Activated CD4-positive, alpha-beta T cell treated with anti-CD3 and anti-CD28 coated beads, Interleukin-2, Interleukin-4, amounts not matched to agents 100 ng/mL and 50 ng/mL, durations not matched to agents 16 hours and 8 hours (primary cell): ENCODE data around the gene AKR1C1.
"Not testable (repeated sequence)": the region's sequence is repeated elsewhere in the genome, so short reads cannot be mapped to it uniquely, and the experiment has no call there.

ENCODE experiments used
- DNase-seq: peaks from one replicate; pipeline ENCODE4 v3.0.0-alpha.2; 2020; ENCODE audit warnings: low spot score

The AKR1C1 gene

DNA sequence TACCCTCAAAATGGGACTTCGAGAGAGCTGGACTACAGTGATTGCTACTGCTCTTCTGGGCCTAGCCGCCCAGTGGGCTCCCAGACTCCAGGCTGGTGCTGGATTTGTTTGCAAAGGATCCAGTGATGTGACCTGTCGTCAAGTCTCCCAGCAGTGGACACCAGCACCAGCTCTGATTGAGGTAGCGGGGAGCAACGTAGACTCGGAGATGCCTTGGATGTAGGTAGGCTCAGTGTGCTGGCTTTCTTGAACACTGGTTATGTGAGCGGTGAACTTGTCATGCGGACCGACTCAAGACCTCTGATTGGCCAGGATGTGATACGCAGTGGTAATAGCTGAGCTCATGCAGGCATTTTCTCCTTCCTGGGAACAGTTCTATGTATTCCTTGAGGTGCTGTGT is 21.0 kb downstream of the AKR1C1 start:
- DNase-seq: no peak

DNA sequence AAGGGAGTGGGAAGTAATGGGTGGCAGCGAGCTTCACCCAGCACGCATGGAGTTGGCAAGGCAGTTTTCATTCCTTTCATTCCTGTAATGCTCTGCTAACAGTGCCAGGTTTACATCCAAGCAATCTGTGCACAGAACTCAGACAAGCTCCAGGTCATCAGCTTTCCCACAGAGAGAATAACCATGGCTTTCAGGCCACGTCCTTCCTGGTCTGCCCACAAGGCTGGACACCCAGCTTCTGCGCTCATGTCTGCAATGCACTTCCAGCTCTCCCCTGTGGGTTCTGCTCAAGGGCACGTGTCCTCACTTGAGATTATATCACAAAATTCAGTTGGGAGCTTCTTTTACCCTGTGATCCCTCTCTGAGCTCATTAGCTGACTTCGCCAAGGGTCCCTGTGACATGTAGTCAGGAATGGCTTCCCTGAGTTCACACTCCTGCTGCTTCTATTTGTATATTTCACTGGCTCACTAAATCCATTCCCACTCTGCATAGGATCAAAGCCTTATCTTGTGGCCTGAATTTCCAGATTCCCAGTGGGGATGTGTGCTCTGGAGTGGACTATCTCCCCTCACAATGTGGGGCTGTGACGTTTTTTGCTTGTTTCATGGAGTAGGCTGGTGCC is 21.9 kb downstream of the AKR1C1 start:
- no peak for DNase-seq

GRCh38 chr10:4988000-4988641 is 24.9 kb downstream of the AKR1C1 start:
- DNase-seq: not testable (repeated sequence)

- no peak for DNase-seq
Observed at GRCh38 chr10:4990217-4990616, 27.0 kb downstream of the AKR1C1 start.

DNA sequence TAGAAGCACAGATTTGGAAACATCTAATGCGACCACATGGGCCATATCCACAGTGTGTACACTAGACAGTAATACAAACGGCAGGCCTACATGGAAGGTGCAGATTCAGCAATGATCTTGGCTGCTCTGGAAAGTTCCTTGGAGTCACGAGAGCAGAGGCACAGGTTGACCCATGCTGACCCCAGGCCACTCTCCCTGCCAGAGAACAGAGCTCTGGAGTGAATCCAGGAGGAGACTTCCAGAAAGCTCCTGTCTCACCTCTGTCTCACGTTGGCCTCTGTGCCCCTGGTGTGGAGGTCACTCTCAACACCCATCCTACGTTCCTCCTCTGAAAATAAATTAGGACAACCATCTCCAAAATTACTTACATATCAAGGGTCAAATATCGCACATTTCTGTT is 28.2 kb downstream of the AKR1C1 start:
- DNase-seq: not testable (repeated sequence)

GRCh38 chr10:4992564-4992963 is 29.3 kb downstream of the AKR1C1 start:
- DNase-seq: not testable (repeated sequence)

- DNase-seq: not testable (repeated sequence)
Observed at GRCh38 chr10:4994260-4994659, 31.0 kb downstream of the AKR1C1 start.

DNA sequence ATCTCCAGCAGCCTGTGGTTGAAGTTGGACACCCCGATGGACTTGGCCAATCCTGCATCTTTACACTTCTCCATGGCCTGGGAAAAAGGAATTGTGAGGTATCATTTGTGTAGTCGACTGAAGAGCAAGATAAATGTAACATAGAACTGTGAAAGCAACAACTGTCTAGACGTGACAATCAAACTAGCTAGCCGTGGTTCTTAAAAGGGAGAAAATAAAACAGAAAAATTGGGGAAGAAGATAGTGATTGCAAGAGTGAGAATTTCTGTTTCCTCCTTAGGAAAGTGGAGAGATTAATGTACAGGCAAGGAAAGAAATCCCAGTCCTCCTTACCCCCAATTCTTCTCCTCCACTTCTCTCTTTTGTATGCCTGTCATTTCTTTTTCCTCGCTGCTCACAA is 35.5 kb downstream of the AKR1C1 start:
- no peak for DNase-seq

DNA sequence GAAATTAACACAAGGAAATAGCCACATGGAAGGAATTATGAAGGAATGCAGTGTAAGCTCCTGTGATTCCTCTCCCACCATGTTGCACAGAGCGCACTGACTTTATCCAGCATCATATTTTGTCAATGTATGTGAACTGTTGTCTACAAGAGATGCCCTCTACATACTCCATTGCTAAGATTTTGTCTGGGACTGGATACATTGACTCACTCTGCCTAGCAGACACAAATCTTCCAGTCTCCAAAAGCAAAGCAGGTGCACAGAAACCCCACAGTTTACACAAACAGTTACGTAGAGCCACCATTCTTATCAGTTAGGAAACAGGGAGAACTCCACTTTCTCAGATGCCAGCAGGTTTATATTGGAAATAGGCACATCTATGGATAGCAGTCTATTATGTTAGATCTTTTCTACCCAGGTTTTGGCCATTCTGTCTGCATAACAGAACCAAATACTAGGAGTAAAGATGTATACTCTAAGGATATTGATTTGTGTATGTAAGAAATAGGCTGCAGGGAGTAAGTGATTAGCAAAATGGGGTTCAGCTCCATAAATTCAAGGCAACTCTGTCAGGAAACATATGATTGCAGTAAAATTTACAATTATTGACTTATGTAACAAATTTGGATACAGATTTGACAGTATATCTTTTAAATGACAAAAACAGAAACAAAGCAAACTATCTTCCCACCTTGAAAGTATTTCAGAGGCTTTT is 39.0 kb downstream of the AKR1C1 start:
- DNase-seq: no peak

DNA sequence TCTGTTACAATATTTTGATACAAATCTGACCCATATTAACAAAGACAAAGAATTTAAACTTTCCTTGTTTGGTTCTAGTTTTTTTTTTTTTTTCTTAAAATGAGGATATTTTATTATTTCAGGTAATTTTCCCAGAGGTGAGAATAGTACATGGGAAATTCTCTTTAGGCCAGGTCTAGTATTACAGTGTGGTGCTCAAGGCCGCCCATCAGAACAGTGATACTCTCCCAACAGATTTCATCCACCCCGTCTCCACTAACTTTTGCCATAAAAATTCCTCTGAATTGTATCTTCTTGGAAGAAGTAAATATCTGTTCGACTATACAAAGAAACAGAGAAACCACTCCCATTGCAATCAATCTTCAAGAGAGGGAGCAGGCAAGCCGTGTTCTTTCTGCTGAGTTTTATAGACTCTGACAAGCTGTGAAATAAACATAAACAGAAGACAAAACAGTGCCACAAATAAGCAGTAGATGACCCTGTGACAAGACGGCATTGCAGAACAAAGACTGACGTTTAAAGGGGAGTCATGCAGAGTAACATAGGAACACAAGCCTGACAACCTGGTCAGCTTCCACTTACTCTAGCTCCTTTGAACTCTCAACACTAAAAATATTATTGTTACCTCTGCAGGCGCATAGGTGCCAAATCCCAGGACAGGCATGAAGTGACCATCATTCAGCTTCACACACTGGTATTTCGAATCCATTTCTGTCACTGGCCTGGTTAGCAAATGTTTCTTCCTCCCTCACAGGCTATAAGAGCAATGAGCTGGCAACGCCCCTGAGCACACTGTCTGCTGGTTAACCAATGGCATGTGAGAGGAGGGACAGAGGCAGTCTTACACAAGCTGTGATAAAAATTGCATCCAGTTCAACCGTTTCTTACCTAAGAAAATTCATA is 40.2 kb downstream of the AKR1C1 start, which contains the start of gene AKR1C2:
Gene AKR1C2 (minus strand): TSS at position 731 of the 903 bp plus-strand sequence. CDS start 22 bp downstream, at position 709.
- DNase-seq: not testable (repeated sequence)

DNA sequence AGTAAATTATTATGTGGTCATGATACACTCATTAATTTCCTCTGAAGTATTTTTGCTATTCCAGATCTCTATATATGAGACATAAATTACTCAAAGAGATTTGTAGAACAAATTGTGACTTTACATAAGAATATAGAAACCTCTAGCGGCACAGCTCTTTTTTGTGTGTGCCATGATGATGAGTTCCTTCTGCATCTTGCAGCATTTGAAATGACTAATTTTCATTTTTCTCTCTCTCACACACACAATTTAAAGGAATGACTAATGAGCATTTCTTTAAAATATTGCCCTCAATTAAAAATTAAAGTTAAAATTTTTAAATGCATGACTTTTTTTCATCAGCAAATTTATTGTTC is 40.8 kb downstream of the AKR1C1 start:
- DNase-seq: not testable (repeated sequence)

DNA sequence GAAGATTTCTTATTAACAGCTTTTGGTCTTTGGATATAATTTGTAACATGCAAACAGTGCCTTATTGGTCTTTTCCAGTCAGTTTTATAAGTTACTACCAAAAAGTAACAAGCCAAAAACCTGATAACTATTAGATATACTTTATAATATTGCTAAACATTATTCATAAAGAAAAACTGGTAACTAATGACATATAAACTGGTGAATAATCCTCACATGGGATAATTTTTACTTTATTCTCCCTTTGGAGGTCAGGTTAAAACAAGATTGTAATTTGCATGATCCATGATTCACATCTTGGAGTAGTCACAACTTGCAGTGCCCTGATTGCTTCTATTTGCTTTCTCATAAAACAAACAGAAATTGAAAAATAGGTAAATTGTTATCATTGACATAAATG is 41.3 kb downstream of the AKR1C1 start:
- DNase-seq: not testable (repeated sequence)

- not testable (repeated sequence) for DNase-seq
Observed at GRCh38 chr10:5008857-5009548, 45.8 kb downstream of the AKR1C1 start.

DNA sequence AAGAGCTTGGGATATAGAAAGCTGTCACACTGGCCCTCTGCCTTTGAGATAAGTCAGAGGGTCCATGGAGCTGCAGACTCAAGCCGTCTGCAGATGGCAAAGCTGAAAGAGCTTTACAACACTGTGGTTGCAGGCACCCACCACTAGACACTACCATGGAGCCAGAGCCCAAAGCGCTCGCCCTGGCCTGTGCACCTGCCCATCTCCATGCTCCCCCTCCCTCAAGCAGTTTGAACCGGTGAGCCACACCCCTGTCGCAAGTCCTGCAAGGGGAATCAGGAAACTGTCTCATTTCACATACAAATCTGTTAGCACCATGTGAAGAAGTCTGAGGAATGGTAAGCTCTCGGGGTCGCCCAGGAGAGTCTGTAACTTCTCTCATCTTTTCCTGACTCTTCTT is 46.8 kb downstream of the AKR1C1 start:
- not testable (repeated sequence) for DNase-seq

GRCh38 chr10:5011392-5011791 is 48.2 kb downstream of the AKR1C1 start:
- not testable (repeated sequence) for DNase-seq

DNA sequence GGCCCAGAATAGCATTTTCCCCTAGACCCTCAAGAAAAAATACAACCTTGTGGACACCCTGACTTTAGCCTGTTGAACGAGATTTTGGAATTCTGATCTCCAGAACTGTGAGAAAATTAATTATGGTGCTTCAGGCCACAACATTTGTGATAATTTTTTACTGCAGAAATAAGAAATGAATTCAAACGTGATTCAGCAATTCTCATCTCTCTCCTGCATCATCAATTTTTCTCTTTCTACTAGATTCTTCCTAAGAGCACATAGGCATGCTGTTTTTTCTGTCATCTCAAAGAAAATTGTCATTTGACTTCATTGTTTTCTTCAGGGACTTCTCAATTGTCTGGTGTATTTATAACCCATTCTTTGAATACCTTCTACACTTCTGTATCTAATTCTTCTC is 49.4 kb downstream of the AKR1C1 start:
- no peak for DNase-seq

DNA sequence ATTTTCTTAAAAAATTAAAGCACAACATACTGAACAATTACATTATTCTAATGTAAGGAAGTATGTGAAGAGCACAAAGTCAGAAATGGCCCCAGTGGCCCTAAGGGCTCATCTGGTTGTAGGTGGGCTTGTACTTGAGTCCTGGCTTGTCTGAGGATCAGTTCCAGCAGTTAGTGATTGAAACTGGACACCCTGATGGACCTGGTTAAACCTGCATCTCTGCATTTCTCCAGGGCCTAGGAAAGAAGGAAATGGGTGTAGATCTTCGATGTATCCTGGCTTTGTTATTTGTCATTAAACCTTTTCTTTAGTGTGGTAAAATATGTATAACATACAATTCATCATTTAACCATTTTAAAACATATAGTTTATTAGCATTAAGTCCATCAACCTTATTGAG is 50.2 kb downstream of the AKR1C1 start:
- DNase-seq: no peak

DNA sequence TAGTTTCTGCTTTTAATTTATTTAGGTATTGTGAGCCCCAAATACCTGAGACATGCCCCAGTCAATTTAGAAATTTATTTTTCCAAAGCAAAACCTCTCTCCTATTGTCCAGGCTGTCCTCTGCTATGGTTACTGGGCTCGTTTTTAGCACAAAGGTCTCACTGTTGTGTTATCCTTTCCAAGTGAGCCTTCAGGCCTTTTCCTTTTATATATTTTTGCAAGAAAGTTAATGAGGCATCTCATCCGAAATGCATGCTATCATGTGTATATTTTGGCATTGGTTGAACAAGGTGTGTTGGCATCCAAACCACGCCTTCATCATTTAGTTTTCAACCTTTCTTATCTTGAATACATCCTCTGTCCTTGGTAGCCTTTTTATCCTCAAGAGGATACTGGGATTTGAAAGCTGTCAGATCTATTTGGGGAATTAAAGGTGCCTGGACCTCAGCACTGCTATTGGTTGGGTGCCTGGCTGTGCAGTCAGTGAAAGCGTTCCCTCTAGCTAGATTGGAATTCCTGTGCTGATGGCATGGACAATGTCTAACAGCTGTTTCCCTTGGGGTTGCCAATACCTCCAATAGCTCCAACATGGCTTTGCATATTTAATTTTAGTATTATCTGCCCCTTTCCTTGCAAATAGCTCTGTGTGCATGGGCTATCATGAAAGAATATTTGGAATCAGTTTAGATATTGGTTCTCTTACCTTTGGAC is 51.1 kb downstream of the AKR1C1 start:
- not testable (repeated sequence) for DNase-seq

- peak; percentile 3 for DNase-seq
Observed at GRCh38 chr10:5014936-5015335, 51.7 kb downstream of the AKR1C1 start.

DNA sequence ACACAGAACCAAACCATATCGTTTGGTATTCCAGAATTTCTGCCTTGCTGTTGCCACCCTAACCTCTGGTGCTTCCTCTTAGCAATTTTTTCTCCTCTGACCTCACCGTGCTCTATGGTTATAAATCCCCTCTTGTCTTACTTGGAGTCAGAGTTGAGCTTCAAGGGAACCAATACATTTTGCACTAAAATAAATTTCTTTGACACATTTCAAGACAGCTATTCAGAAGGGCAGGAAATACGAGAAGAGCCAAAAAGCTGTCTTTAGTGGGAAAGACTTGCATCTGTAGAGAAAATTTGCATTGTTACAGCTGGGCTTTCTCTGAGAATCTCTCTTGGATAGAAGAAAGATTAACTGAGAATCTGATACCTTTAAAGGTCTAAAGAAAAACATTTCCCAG is 54.9 kb downstream of the AKR1C1 start:
- no peak for DNase-seq
